GF-D8 (cell line): ENCODE measurements around the gene MBOAT2.

Experiments
- DNase-seq: peaks from one replicate; lab custom pipeline; 2025; lab: John Stamatoyannopoulos, UW

MBOAT2 gene

GRCh38 chr2:8821276-8822217 lies 181.9 kb downstream of the MBOAT2 start:
- DNase-seq: peak; percentile 48

GRCh38 chr2:8819948-8820347 lies 183.5 kb downstream of the MBOAT2 start:
- no peak for DNase-seq

GRCh38 chr2:8819194-8819593 lies 184.3 kb downstream of the MBOAT2 start:
- DNase-seq: no peak

- no peak for DNase-seq
Measured at GRCh38 chr2:8817221-8817620, 186.3 kb downstream of the MBOAT2 start.

GRCh38 chr2:8806885-8807704 lies 196.4 kb downstream of the MBOAT2 start:
- DNase-seq: no peak

GRCh38 chr2:8805278-8806210 lies 197.9 kb downstream of the MBOAT2 start:
- no peak for DNase-seq

GRCh38 chr2:8803658-8804379 lies 199.7 kb downstream of the MBOAT2 start:
- DNase-seq: no peak

- no peak for DNase-seq
Measured at GRCh38 chr2:8802741-8803140, 200.7 kb downstream of the MBOAT2 start.
